Measurements from ENCODE around the gene SND1.

The SND1 gene

GRCh38 chr7:127933146-127933545 is 281.2 kb downstream of the SND1 start:
- TF ChIP-seq CTCF (IDR thresholded peaks at IDR 0.05; ENCODE audit: low read depth, low read length): no peak
- no peak overlapping the region for H3K4me3 ChIP-seq (ENCODE audit: low read depth, low read length)

DNA sequence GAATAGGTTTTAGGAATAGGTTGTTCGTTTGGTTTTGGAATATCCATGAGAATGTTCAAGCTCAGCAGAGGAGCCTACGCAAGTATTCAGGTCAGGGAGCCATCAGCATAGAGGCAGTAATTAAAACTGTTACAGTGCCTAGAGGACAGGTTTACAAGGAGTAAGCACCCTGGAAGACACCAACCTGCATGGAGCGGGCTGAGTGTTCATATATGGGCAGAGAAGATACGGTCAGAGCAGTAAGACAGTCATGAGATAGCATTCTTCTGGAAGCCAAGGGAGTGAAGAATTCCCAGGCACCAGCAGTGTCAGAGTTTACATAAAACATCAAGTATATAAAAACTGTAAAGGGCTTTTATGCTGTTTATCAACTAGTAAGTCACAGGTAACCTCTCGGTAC is 282.7 kb downstream of the SND1 start:
- no peak overlapping the region for H3K4me3 ChIP-seq (ENCODE audit: low read depth, low read length)
- TF ChIP-seq CTCF (IDR thresholded peaks at IDR 0.05; ENCODE audit: low read depth, low read length): no peak

DNA sequence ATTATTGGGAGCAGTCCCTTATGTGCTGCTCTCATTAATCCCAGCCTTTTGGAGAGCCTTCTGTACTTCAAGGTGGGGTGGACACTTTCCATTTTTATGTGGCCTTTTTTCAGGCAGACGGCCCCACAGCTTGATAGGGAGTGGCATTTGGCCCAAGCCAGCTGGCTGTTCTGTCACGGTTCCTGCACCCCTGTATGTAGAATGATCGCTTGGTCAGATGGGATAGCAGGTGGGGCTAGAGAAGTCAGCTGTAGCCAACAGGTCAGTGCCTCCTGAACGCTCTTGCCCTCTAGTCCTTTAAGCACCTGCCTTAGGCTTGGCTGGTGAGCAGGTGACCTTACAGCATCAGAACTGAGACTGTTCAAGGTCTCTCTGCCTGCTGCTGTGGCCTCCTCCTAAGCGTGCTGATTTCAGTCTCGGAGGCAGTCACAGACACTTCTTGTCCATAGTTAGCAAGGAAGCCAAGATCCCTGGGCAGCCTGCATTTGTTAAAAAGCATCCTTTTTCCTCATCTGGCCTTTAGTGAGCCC is 283.9 kb downstream of the SND1 start:
- TF ChIP-seq CTCF (IDR thresholded peaks at IDR 0.05; ENCODE audit: low read depth, low read length): no peak
- no peak overlapping the region for H3K4me3 ChIP-seq (ENCODE audit: low read depth, low read length)

- TF ChIP-seq CTCF (IDR thresholded peaks at IDR 0.05; ENCODE audit: low read depth, low read length): no peak
- H3K4me3 ChIP-seq (ENCODE audit: low read depth, low read length): no peak overlapping the region
Observed at GRCh38 chr7:127937066-127937680, 285.2 kb downstream of the SND1 start.

DNA sequence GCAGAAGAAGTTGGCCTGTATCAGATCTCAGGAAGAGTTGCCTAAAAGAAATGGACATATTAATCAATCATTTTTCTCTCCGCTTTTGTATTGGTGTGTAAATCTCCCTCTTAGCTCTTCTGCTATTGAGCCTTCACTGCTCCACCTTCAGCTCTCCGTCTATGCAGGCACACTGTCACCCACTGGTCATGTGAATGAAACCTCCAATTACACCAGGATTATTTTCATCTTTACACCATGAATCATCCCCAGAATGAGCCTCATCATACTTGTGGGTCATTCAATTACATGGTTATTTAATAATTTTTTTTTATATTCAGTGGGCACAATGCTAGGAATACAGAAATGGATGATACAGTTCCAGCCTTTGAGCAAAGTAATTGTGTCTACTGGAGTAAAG is 286.6 kb downstream of the SND1 start:
- H3K4me3 ChIP-seq (ENCODE audit: low read depth, low read length): no peak overlapping the region
- no peak for TF ChIP-seq CTCF (IDR thresholded peaks at IDR 0.05; ENCODE audit: low read depth, low read length)

GRCh38 chr7:127940381-127941160 is 288.6 kb downstream of the SND1 start:
- no peak overlapping the region for H3K4me3 ChIP-seq (ENCODE audit: low read depth, low read length)
- TF ChIP-seq CTCF (IDR thresholded peaks at IDR 0.05; ENCODE audit: low read depth, low read length): no peak
